Neuronal stem cell (in vitro differentiated cells): ENCODE measurements around the gene PANK4.
A peak's percentile ranks its signal among the peaks of the same experiment; 100 is the strongest.
"Not testable (repeated sequence)": the region's sequence is repeated elsewhere in the genome, so short reads cannot be mapped to it uniquely, and the experiment has no call there.

Experiments
- DNase-seq: peaks from one replicate; pipeline ENCODE4 v3.0.0-alpha.2; 2013; ENCODE audit warnings: low spot score
- H2AFZ ChIP-seq: one replicate; pipeline ENCODE4 v1.6.1; 2013; ENCODE audit warnings: mild to moderate bottlenecking, low read length, inconsistent platforms
- H2AK5ac ChIP-seq: 2 replicates; pipeline ENCODE4 v1.6.1; 2013; ENCODE audit warnings: low read depth, mild to moderate bottlenecking, inconsistent platforms, low read length, moderate library complexity, mixed read lengths
- H2BK120ac ChIP-seq: 2 replicates; pipeline ENCODE4 v1.6.1; 2013; ENCODE audit warnings: low read depth, mild to moderate bottlenecking, inconsistent platforms, low read length, moderate library complexity, mixed read lengths
- H2BK12ac ChIP-seq: one replicate; pipeline ENCODE4 v1.6.1; 2013; ENCODE audit warnings: low read length, inconsistent platforms
- H2BK15ac ChIP-seq: 2 replicates; pipeline ENCODE4 v1.6.1; 2013; ENCODE audit warnings: mild to moderate bottlenecking, low read length, inconsistent platforms, mixed read lengths
- H2BK5ac ChIP-seq: one replicate; pipeline ENCODE4 v1.6.1; 2013; ENCODE audit warnings: inconsistent platforms, mild to moderate bottlenecking, low read length, moderate library complexity
- H3K14ac ChIP-seq: one replicate; pipeline ENCODE4 v1.6.1; 2013; ENCODE audit warnings: low read length, inconsistent platforms
- H3K18ac ChIP-seq: 2 replicates; pipeline ENCODE4 v1.6.1; 2013; ENCODE audit warnings: low read length, inconsistent platforms
- H3K23ac ChIP-seq: 2 replicates; pipeline ENCODE4 v1.6.1; 2013; ENCODE audit warnings: low read depth, mild to moderate bottlenecking, mixed read lengths, low read length, inconsistent platforms; ENCODE audit not compliant: poor library complexity
- H3K27ac ChIP-seq: replicated peaks from 3 replicates; pipeline ENCODE4 v1.5.1; 2013; ENCODE audit warnings: low read length, inconsistent platforms
- H3K27me3 ChIP-seq, 3 experiments: 2 replicates each; pipeline ENCODE4 v1.6.1; 2013; ENCODE audit warnings: low read length in 3 of 3, mild to moderate bottlenecking in 2 of 3, inconsistent platforms in 1 of 3, low read depth in 1 of 3, mixed read lengths in 1 of 3, moderate library complexity in 1 of 3; ENCODE audit not compliant: control insufficient read depth in 3 of 3, insufficient read depth in 3 of 3
- H3K36me3 ChIP-seq, 2 donors: replicated peaks in 1 of 2; 2 replicates each; pipeline ENCODE4 v1.6.1; 2013; ENCODE audit warnings: low read length in 2 of 2; ENCODE audit not compliant: control insufficient read depth in 2 of 2, insufficient read depth in 2 of 2
- H3K4ac ChIP-seq: 2 replicates; pipeline ENCODE4 v1.6.1; 2013; ENCODE audit warnings: inconsistent platforms, mild to moderate bottlenecking, low read length, moderate library complexity
- H3K4me1 ChIP-seq, 2 donors: 1 replicate in 1 of 2; 2 replicates in 1 of 2; pipeline ENCODE4 v1.6.1; 2013; ENCODE audit warnings: low read length in 2 of 2, low read depth in 1 of 2; ENCODE audit not compliant: control insufficient read depth in 2 of 2, insufficient read depth in 1 of 2
- H3K4me2 ChIP-seq: one replicate; pipeline ENCODE4 v1.6.1; 2013; ENCODE audit warnings: mild to moderate bottlenecking, low read length, inconsistent platforms; ENCODE audit not compliant: insufficient read depth, poor library complexity, severe bottlenecking
- H3K4me3 ChIP-seq, 2 donors: 2 replicates each; pipeline ENCODE4 v1.5.1; 2013; ENCODE audit warnings: low read length in 2 of 2, mild to moderate bottlenecking in 2 of 2, inconsistent platforms in 1 of 2, moderate library complexity in 1 of 2
- H3K79me1 ChIP-seq: one replicate; pipeline ENCODE4 v1.6.1; 2013; ENCODE audit warnings: low read depth, mild to moderate bottlenecking, inconsistent platforms, low read length, moderate library complexity
- H3K9ac ChIP-seq: one replicate; pipeline ENCODE4 v1.6.1; 2013; ENCODE audit warnings: mild to moderate bottlenecking, low read depth, low read length, inconsistent platforms; ENCODE audit not compliant: poor library complexity
- H3K9me3 ChIP-seq, 2 donors: replicated peaks in 1 of 2; 2 replicates each; pipeline versions ENCODE3 to v1.6.1; 2013; ENCODE audit warnings: low read length in 2 of 2, mild to moderate bottlenecking in 2 of 2, inconsistent platforms in 1 of 2, low read depth in 1 of 2, mixed read lengths in 1 of 2, moderate library complexity in 1 of 2; ENCODE audit not compliant: control insufficient read depth in 2 of 2, insufficient read depth in 1 of 2
- H4K8ac ChIP-seq: one replicate; pipeline ENCODE4 v1.6.1; 2013; ENCODE audit warnings: low read depth, mild to moderate bottlenecking, inconsistent platforms, low read length, moderate library complexity
- H4K91ac ChIP-seq: one replicate; pipeline ENCODE4 v1.6.1; 2013; ENCODE audit warnings: low read length, low read depth, mild to moderate bottlenecking, inconsistent platforms; ENCODE audit not compliant: poor library complexity
- WGBS, 2 donors: extraction: QIAGEN DNeasy Blood & Tissue Kit; methylation state at CpG; one replicate each; pipeline ENCODE4 v1.1.7; 2013; ENCODE audit warnings: missing lambda C conversion rate in 2 of 2, mixed read lengths in 1 of 2; ENCODE audit not compliant: insufficient read length in 2 of 2, insufficient replicate concordance in 1 of 2; ENCODE audit errors: extremely low coverage in 2 of 2; 5-methylcytosine and 5-hydroxymethylcytosine counted together

PANK4 gene

DNA sequence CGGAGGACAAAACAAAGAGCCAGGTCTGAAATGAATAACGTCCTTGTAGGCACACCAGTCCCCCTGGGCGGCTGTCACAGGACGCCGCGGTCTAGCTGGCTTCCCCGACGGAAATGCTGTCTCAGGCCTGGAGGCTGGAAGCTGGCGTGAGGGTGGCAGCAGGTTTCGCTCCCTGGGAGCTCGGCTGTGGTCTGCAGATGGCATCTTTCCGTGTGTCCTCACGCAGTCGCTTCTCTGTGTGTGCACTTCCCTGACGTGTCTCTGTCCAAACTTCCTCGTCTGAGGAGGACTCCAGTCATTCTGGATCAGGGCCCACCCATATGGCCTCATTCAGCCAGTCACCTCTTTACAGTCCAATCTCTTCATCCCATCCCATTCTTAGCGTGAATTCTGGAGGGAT lies 43.9 kb upstream of the PANK4 start:
- Histone ChIP-seq H3K36me3 (no peaks in the 10 kb centered on the region), H4K91ac (no peak overlapping the region), H3K27ac (no peak overlapping the region), H3K9ac (no peak overlapping the region), H2BK120ac (no peak overlapping the region), H3K4ac (no peak overlapping the region), H3K79me1 (no peaks in the 10 kb centered on the region), H3K27me3 (peaks cover 0 to 31% (median 4%) of the 10 kb centered on the region in 3 experiments), H2BK15ac (no peak overlapping the region), H3K18ac (peak overlapping the region; percentile 20), H2AFZ (no peak overlapping the region), H2BK5ac (no peak overlapping the region), H4K8ac (no peak overlapping the region), H2AK5ac (no peak overlapping the region), H3K4me2 (no peak overlapping the region), H3K4me3 (no peak overlapping the region), H3K14ac (no peak overlapping the region), H3K23ac (peak overlapping the region; percentile 3), H3K9me3 (peaks cover 3 to 5% of the 10 kb centered on the region in 2 donors), H3K4me1 (peaks cover 0 to 2% of the 10 kb centered on the region in 2 donors), H2BK12ac (peak overlapping the region; percentile 12)
- no CpG with 5 or more reads among the region's 17 CpGs for WGBS, 2 donors
- no peak for DNase-seq

DNA sequence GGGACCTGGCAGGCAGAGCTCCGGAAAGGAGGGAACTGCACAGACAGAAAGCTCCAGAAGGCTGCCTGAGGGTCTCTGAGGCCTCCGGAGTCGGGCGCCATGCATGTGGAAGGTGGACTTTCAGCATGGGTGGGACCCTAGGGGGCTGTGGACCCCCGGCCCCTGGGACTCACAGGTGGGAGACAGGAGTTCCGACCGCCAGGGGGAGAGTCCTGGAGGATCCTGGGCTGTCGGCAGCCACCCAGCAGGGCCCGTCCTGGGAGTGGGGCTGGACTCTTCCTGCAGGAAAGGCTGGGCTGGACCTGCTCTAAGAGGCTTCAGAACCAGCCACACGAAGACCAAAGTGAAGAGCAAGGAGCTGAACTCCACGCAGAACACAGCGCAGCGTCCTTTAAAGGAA lies 43.3 kb upstream of the PANK4 start:
- WGBS, 2 donors, result no CpG with 5 or more reads among the region's 13 CpGs
- not testable (repeated sequence) for H4K8ac ChIP-seq

GRCh38 chr1:2569060-2569459 lies 42.7 kb upstream of the PANK4 start:
- WGBS, 2 donors, result no CpG with 5 or more reads among the region's 17 CpGs

More for the DNA sequence above, 43.3 kb upstream of the PANK4 start:
- not testable (repeated sequence) for DNase-seq, H3K9ac ChIP-seq, H4K91ac ChIP-seq, H3K4ac ChIP-seq, H2BK5ac ChIP-seq, H3K36me3 ChIP-seq, H3K14ac ChIP-seq, H3K18ac ChIP-seq, H2AK5ac ChIP-seq, H3K23ac ChIP-seq, H3K4me3 ChIP-seq, H2AFZ ChIP-seq, H3K4me2 ChIP-seq, H2BK15ac ChIP-seq, H3K27ac ChIP-seq, H2BK12ac ChIP-seq, H2BK120ac ChIP-seq, H3K79me1 ChIP-seq, H3K9me3 ChIP-seq, H3K4me1 ChIP-seq
- H3K27me3 ChIP-seq, result peaks cover 0 to 36% (median 4%) of the 10 kb centered on the region in 3 experiments

GRCh38 chr1:2568187-2568816 lies 41.9 kb upstream of the PANK4 start:
- H3K18ac ChIP-seq, H3K4me2 ChIP-seq, H3K4me1 ChIP-seq, H3K23ac ChIP-seq, H2BK120ac ChIP-seq, H4K8ac ChIP-seq, H2BK15ac ChIP-seq, H2BK12ac ChIP-seq, H3K4ac ChIP-seq, H3K79me1 ChIP-seq, H3K14ac ChIP-seq, H2AK5ac ChIP-seq, H4K91ac ChIP-seq, H3K9ac ChIP-seq, H3K27ac ChIP-seq, H3K36me3 ChIP-seq, H3K9me3 ChIP-seq, H3K4me3 ChIP-seq, H2BK5ac ChIP-seq, DNase-seq, H2AFZ ChIP-seq: not testable (repeated sequence)
- WGBS, 2 donors, result no CpG with 5 or more reads among the region's 17 CpGs
- peaks cover 0 to 45% (median 4%) of the 10 kb centered on the region in 3 experiments for H3K27me3 ChIP-seq

More at GRCh38 chr1:2569060-2569459, 42.7 kb upstream of the PANK4 start:
- H2AK5ac ChIP-seq, result no peak overlapping the region
- H3K23ac ChIP-seq, result no peak overlapping the region
- no peak overlapping the region for H3K27ac ChIP-seq
- no peak overlapping the region for H2BK12ac ChIP-seq
- no peaks in the 10 kb centered on the region for H3K36me3 ChIP-seq
- peaks cover 3 to 5% of the 10 kb centered on the region in 2 donors for H3K9me3 ChIP-seq
- H2BK15ac ChIP-seq, result no peak overlapping the region
- peaks cover 0 to 43% (median 4%) of the 10 kb centered on the region in 3 experiments for H3K27me3 ChIP-seq
- peak overlapping the region; percentile 81 for H3K18ac ChIP-seq
- H3K9ac ChIP-seq, result no peak overlapping the region
- H2BK5ac ChIP-seq, result no peak overlapping the region
- no peak overlapping the region for H4K91ac ChIP-seq
- H3K14ac ChIP-seq, result no peak overlapping the region
- H2BK120ac ChIP-seq, result no peak overlapping the region
- no peak overlapping the region for H3K4ac ChIP-seq
- no peak for DNase-seq
- H2AFZ ChIP-seq, result no peak overlapping the region
- peaks cover 0 to 2% of the 10 kb centered on the region in 2 donors for H3K4me1 ChIP-seq
- no peak overlapping the region for H4K8ac ChIP-seq
- H3K4me3 ChIP-seq, result no peak overlapping the region
- no peak overlapping the region for H3K4me2 ChIP-seq
- H3K79me1 ChIP-seq, result no peaks in the 10 kb centered on the region
